Measurements from ENCODE around the gene SLC6A6.

- no peak for TF ChIP-seq CTCF (IDR thresholded peaks at IDR 0.05)
- TF ChIP-seq EZH2phosphoT487 (IDR thresholded peaks at IDR 0.05) = no peak
- no peak for TF ChIP-seq EZH2 (IDR thresholded peaks at IDR 0.05)
Measured at GRCh38 chr3:14520967-14521366, 118.6 kb downstream of the SLC6A6 start.

Data from neural progenitor cell (in vitro differentiated cells).